Lower leg skin (tissue), 3 donors: ENCODE data around the gene DLD.

ENCODE experiments used
- POLR2A ChIP-seq, 2 donors: fragments of 450-650 bp; IDR thresholded peaks; one replicate each; pipeline ENCODE4 v1.6.1; 2016 to 2017; ENCODE audit warnings: antibody characterized with exemption in 2 of 2, mild to moderate bottlenecking in 1 of 2, moderate library complexity in 1 of 2
- TF ChIP-seq, protein P1 (sequence below), 3 donors: fragments of 450-650 bp; IDR thresholded peaks; one replicate each; pipeline ENCODE4 v1.5.1; 2016; ENCODE audit warnings: antibody characterized with exemption in 3 of 3, mild to moderate bottlenecking in 3 of 3, moderate library complexity in 2 of 3

- TF ChIP-seq, protein P1, sequence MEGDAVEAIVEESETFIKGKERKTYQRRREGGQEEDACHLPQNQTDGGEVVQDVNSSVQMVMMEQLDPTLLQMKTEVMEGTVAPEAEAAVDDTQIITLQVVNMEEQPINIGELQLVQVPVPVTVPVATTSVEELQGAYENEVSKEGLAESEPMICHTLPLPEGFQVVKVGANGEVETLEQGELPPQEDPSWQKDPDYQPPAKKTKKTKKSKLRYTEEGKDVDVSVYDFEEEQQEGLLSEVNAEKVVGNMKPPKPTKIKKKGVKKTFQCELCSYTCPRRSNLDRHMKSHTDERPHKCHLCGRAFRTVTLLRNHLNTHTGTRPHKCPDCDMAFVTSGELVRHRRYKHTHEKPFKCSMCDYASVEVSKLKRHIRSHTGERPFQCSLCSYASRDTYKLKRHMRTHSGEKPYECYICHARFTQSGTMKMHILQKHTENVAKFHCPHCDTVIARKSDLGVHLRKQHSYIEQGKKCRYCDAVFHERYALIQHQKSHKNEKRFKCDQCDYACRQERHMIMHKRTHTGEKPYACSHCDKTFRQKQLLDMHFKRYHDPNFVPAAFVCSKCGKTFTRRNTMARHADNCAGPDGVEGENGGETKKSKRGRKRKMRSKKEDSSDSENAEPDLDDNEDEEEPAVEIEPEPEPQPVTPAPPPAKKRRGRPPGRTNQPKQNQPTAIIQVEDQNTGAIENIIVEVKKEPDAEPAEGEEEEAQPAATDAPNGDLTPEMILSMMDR (IDR thresholded peaks at IDR 0.05): no peak
- no peak for TF ChIP-seq POLR2A (IDR thresholded peaks at IDR 0.05)
Measured at GRCh38 chr7:107907790-107908189, 16.8 kb downstream of the DLD start.
